Heart left ventricle (tissue), 16 donors: ENCODE data around the gene KY. TPM values are rescaled to one million over a fixed set of nuclear protein-coding genes. Genes with fewer than 3 reads are reported as not detected.

Experiments used
- ATAC-seq, 4 donors: fragments of 200-7000 bp; cut with Tn5 transposase; one replicate each; pipeline ENCODE4 v1.9.1; 2020 to 2022; ENCODE audit warnings: moderate library complexity in 4 of 4, mild to moderate bottlenecking in 3 of 4, moderate number of reproducible peaks in 1 of 4
- DNase-seq, 5 donors: peaks; one replicate each; pipeline ENCODE4 v3.0.0-alpha.2; 2020
- H3K27ac ChIP-seq, 12 donors: fragments of 200-600 bp; sonication (generic) in 4 of 12; one replicate each; pipeline versions ENCODE4 v1.5.0 to v1.8.0; 2016 to 2022; ENCODE audit warnings: mild to moderate bottlenecking in 2 of 12
- H3K27me3 ChIP-seq, 9 donors: fragments of 200-600 bp; sonication (generic) in 2 of 9; one replicate each; pipeline versions ENCODE4 v1.5.1 to v1.8.0; 2016 to 2022; ENCODE audit warnings: mild to moderate bottlenecking in 3 of 9
- H3K36me3 ChIP-seq, 9 donors: fragments of 200-600 bp; sonication (generic) in 2 of 9; one replicate each; pipeline versions ENCODE4 v1.5.0 to v1.8.0; 2018 to 2022; ENCODE audit warnings: mild to moderate bottlenecking in 2 of 9
- H3K4me1 ChIP-seq, 12 donors: fragments of 200-600 bp; sonication (generic) in 4 of 12; one replicate each; pipeline versions ENCODE4 v1.5.0 to v1.8.0; 2016 to 2022; ENCODE audit warnings: mild to moderate bottlenecking in 3 of 12
- H3K4me3 ChIP-seq, 12 donors: fragments of 200-600 bp; sonication (generic) in 4 of 12; one replicate each; pipeline versions ENCODE4 v1.5.0 to v1.8.0; 2017 to 2022; ENCODE audit warnings: mild to moderate bottlenecking in 9 of 12, moderate library complexity in 4 of 12
- H3K9me3 ChIP-seq, 12 donors: fragments of 200-600 bp; sonication (generic) in 4 of 12; one replicate each; pipeline versions ENCODE4 v1.5.0 to v1.8.0; 2016 to 2022; ENCODE audit warnings: mild to moderate bottlenecking in 1 of 12
- CTCF ChIP-seq, 12 donors: fragments of 200-600 bp; sonication (generic) in 4 of 12; IDR thresholded peaks; one replicate each; pipeline versions ENCODE4 v1.5.0 to v1.8.0; 2018 to 2022; ENCODE audit warnings: antibody characterized with exemption in 12 of 12, mild to moderate bottlenecking in 5 of 12
- POLR2A ChIP-seq, 2 donors: fragments of 450-650 bp; IDR thresholded peaks; one replicate each; pipeline ENCODE4 v1.6.1; 2017; ENCODE audit warnings: antibody characterized with exemption in 2 of 2, mild to moderate bottlenecking in 2 of 2, moderate library complexity in 2 of 2
- WGBS, 4 donors: extraction: QIAGEN DNeasy Blood & Tissue Kit in 2 of 4; methylation state at CpG; one replicate each; pipeline versions ENCODE4 v1.1.5 to v1.1.7; 2013 to 2018; 5-methylcytosine and 5-hydroxymethylcytosine counted together
- intact Hi-C, 10 donors: fragments of 100-400 bp; cut with DNase I; formaldehyde crosslinking; loops; one replicate each; pipeline versions ENCODE4 v1.11.1 to v1.14.2; 2022
- polyA plus RNA-seq, 2 donors: library from polyadenylated mRNA; stranded (reverse); fragments of 200-250 nt; gene quantifications; one replicate each; pipeline ENCODE4 v1.2.3, GENCODE V29; 2013
- total RNA-seq, 9 donors: library from RNA; depleted of rRNA in 2 of 9; stranded (reverse); fragments of >200 nt in 2 of 9; fragmentation: NEBNext Ultra II Directional in 3 of 9; extraction: Animal tissue kit (Norgen Biotek cat#: 25700) in 3 of 9; gene quantifications; one replicate each; pipeline versions ENCODE4 v1.1.0 to v1.2.4, GENCODE V29; 2016 to 2023
- donor health status: ischemic (EF 13 %, LVEDD 7.1; RV severe dilation, severe dysfunction).
- donor health status: healthy with polysubstance abuse.
- donor health status: DM: no; HTN: yes; CAD: no.
- donor health status: DM: no; HTN: no; CAD: no.
- donor health status: ischemic (EF 25% LVEDD 6.9; RV normal size, moderate dysfunction).
- donor health status: ischemic (EF 25% LVEDD 5.7; RV mildly dilated, moderate dysfunction).
- donor health status: healthy.
- donor health status: DM: yes; HTN: yes; CAD: no.
- donor health status: ischemic (EF 35%, LVEDD 5.7; RV mildly dilated, moderate dysfunction).
- donor health status: nonischemic (EF 11% LVEDD 7.7; RV severe dilation, severe dysfunction).
- donor health status: DM: yes; HTN: yes; CAD: no.
- donor health status: PGD.
- donor health status: ischemic (EF 29% LVEDD 5.4; RV normal size, mild dysfunction).
- donor health status: nonischemic (EF 23%, LVEDD 6.1; RV moderate dilation, normal function).

Gene KY
- total and polyA plus RNA-seq, 11 donors: 1.4 to 22.5 (median 8.6) TPM

- Histone ChIP-seq H3K9me3 (peaks cover 0 to 5% (median 0%) of the 10 kb centered on the region in 12 donors), H3K27me3 (no peaks in the 10 kb centered on the region), H3K4me3 (no peak overlapping the region), H3K4me1 (peaks cover 0 to 10% (median 0%) of the 10 kb centered on the region in 12 donors), H3K36me3 (peaks cover 0 to 34% (median 4%) of the 10 kb centered on the region in 9 donors), H3K27ac (no peak overlapping the region)
- no peak for TF ChIP-seq POLR2A (IDR thresholded peaks at IDR 0.05)
- TF ChIP-seq CTCF (IDR thresholded peaks at IDR 0.05): no peak
- intact Hi-C loops: no loop called here
- DNase-seq: no peak
- 88 to 98% (median 92%) methylated on average over 2 of the region's 2 CpGs for WGBS, 4 donors
- no peak for ATAC-seq
Measured at GRCh38 chr3:134564991-134565390, 85.8 kb downstream of the KY start.

- Histone ChIP-seq H3K4me1 (peaks cover 0 to 10% (median 0%) of the 10 kb centered on the region in 12 donors), H3K27ac (no peak overlapping the region), H3K36me3 (peaks cover 0 to 48% (median 14%) of the 10 kb centered on the region in 9 donors), H3K4me3 (no peak overlapping the region), H3K27me3 (no peaks in the 10 kb centered on the region), H3K9me3 (no peaks in the 10 kb centered on the region)
- WGBS, 4 donors: 97 to 99% (median 99%) methylated on average over 6 of the region's 6 CpGs
- no peak for ATAC-seq
- no peak for DNase-seq
- TF ChIP-seq CTCF (IDR thresholded peaks at IDR 0.05) (no peak), POLR2A (IDR thresholded peaks at IDR 0.05) (no peak)
- intact Hi-C loops: no loop called here
Measured at GRCh38 chr3:134563601-134564000, 87.2 kb downstream of the KY start.

GRCh38 chr3:134562055-134562454 lies 88.8 kb downstream of the KY start:
- intact Hi-C loops: no loop called here
- Histone ChIP-seq H3K9me3 (no peaks in the 10 kb centered on the region), H3K4me3 (no peak overlapping the region), H3K36me3 (peaks cover 0 to 59% (median 19%) of the 10 kb centered on the region in 9 donors), H3K4me1 (peaks cover 0 to 10% (median 0%) of the 10 kb centered on the region in 12 donors), H3K27me3 (no peaks in the 10 kb centered on the region), H3K27ac (no peak overlapping the region)
- TF ChIP-seq POLR2A (IDR thresholded peaks at IDR 0.05) (no peak), CTCF (IDR thresholded peaks at IDR 0.05) (no peak)
- ATAC-seq (no peak), DNase-seq (no peak)
- 85 to 87% (median 87%) methylated on average over 4 of the region's 4 CpGs for WGBS, 4 donors

- no peaks in the 10 kb centered on the region for H3K9me3 ChIP-seq
- H3K27ac ChIP-seq: no peak overlapping the region
- DNase-seq (no peak), ATAC-seq (no peak)
- H3K4me1 ChIP-seq: peaks cover 0 to 10% (median 0%) of the 10 kb centered on the region in 12 donors
- no peak overlapping the region for H3K4me3 ChIP-seq
- H3K36me3 ChIP-seq: peaks cover 0 to 66% (median 19%) of the 10 kb centered on the region in 9 donors
- WGBS, 4 donors: 96 to 98% (median 97%) methylated on average over 3 of the region's 3 CpGs
- H3K27me3 ChIP-seq: no peaks in the 10 kb centered on the region
- TF ChIP-seq CTCF (IDR thresholded peaks at IDR 0.05) (no peak), POLR2A (IDR thresholded peaks at IDR 0.05) (no peak)
- intact Hi-C loops: no loop called here
Measured at GRCh38 chr3:134559591-134559990, 91.2 kb downstream of the KY start.

Other genes starting within 250 kb of the KY start
- 100 to 1,000 TPM in 1 of 9 donors, 10 to 100 TPM in 8; 53.4 to 109 (median 81.3) TPM for gene ANAPC13, start 165.0 kb downstream of the KY start, total RNA-seq
- gene ANAPC13, start 165.0 kb downstream of the KY start, polyA plus RNA-seq: 10 to 100 TPM; 49.0 to 93.5 TPM
- gene CEP63, start 165.0 kb downstream of the KY start, total RNA-seq: 10 to 100 TPM; 19.1 to 35.3 (median 30.3) TPM
- gene CEP63, start 165.0 kb downstream of the KY start, polyA plus RNA-seq: 10 to 100 TPM; 27.0 to 27.2 TPM
- 1 to 10 TPM in 6 of 9 donors, under 1 TPM in 3; 0.31 to 2.2 (median 1.1) TPM for gene EPHB1, start 144.2 kb upstream of the KY start, total RNA-seq
- gene EPHB1, start 144.2 kb upstream of the KY start, polyA plus RNA-seq: under 1 TPM; 0.42 to 0.49 TPM